K562 (cell line): ENCODE measurements around the gene SETD3. TPM values are rescaled to one million over a fixed set of nuclear protein-coding genes. Genes with fewer than 3 reads are reported as not detected.
A peak's percentile ranks its signal among the peaks of the same experiment; 100 is the strongest.

ENCODE experiments used
- ATF6 ChIP-seq: sonication (generic); formaldehyde crosslinking; IDR thresholded peaks from 2 replicates; pipeline ENCODE4 v1.4.0; 2020; ENCODE audit warnings: mild to moderate bottlenecking, missing genetic modification reagents
- CBX5 ChIP-seq: IDR thresholded peaks from 2 replicates; pipeline ENCODE4 v1.6.1; 2014; ENCODE audit warnings: low read depth, borderline replicate concordance
- CBX8 ChIP-seq: fragments of 200-600 bp; sonication (generic); IDR thresholded peaks from 2 replicates; pipeline ENCODE4 v1.6.1; 2012; ENCODE audit warnings: borderline replicate concordance, mixed run types, low read depth, mild to moderate bottlenecking, moderate library complexity, mixed read lengths, low read length, control low read depth, inconsistent platforms; ENCODE audit not compliant: poor library complexity, severe bottlenecking; ENCODE audit errors: extremely low read depth
- ESRRA ChIP-seq: fragments of 450-650 bp; IDR thresholded peaks from 2 replicates; pipeline ENCODE4 v1.6.1; 2014; ENCODE audit warnings: low read depth, mild to moderate bottlenecking, moderate library complexity, borderline replicate concordance
- FOXJ3 ChIP-seq: sonication (generic); formaldehyde crosslinking; IDR thresholded peaks from 2 replicates; pipeline ENCODE4 v1.4.0; 2020; ENCODE audit warnings: mild to moderate bottlenecking, missing genetic modification reagents
- KDM1A ChIP-seq, 2 experiments: fragments of 450-650 bp; IDR thresholded peaks; 2 replicates each; pipeline ENCODE4 v1.6.1; 2016; ENCODE audit warnings: mild to moderate bottlenecking in 2 of 2
- MIER1 ChIP-seq: fragments of 450-650 bp; IDR thresholded peaks from 2 replicates; pipeline ENCODE4 v1.6.1; 2016; ENCODE audit warnings: antibody characterized with exemption, mild to moderate bottlenecking, low read depth
- MTA3 ChIP-seq: fragments of 450-650 bp; formaldehyde crosslinking; IDR thresholded peaks from 2 replicates; pipeline ENCODE4 v1.6.1; 2017; ENCODE audit warnings: mild to moderate bottlenecking, borderline replicate concordance
- NCOA4 ChIP-seq: fragments of 450-650 bp; IDR thresholded peaks from 2 replicates; pipeline ENCODE4 v1.6.1; 2018; ENCODE audit warnings: mild to moderate bottlenecking; ENCODE audit not compliant: partially characterized antibody
- PHF8 ChIP-seq: fragments of 200-600 bp; sonication (generic); IDR thresholded peaks from 2 replicates; pipeline ENCODE4 v1.6.1; 2012; ENCODE audit warnings: mixed run types, mild to moderate bottlenecking, inconsistent platforms, low read length, moderate library complexity, borderline replicate concordance
- PTRF ChIP-seq: fragments of 450-650 bp; IDR thresholded peaks from 2 replicates; pipeline ENCODE4 v1.6.1; 2016; ENCODE audit warnings: mild to moderate bottlenecking, missing genetic modification characterization, missing compliant biosample characterization
- RCOR1 ChIP-seq, 2 experiments: IDR thresholded peaks; 2 replicates each; pipeline ENCODE4 v1.6.1; 2012; ENCODE audit warnings: low read depth in 2 of 2, low read length in 2 of 2, borderline replicate concordance in 1 of 2, improper control_type of control experiment in 1 of 2
- RREB1 ChIP-seq: fragments of 250-450 bp; sonication (Bioruptor Pico); IDR thresholded peaks from 2 replicates; pipeline ENCODE4 v1.4.0; 2020
- TAF1 ChIP-seq: IDR thresholded peaks from 2 replicates; pipeline ENCODE4 v1.6.1; 2011; ENCODE audit warnings: mild to moderate bottlenecking, low read length, moderate library complexity; ENCODE audit not compliant: insufficient read depth, control insufficient read depth, severe bottlenecking; ENCODE audit errors: extremely low read depth
- TAL1 ChIP-seq: fragments of 450-650 bp; IDR thresholded peaks from 2 replicates; pipeline ENCODE4 v1.6.1; 2016; ENCODE audit warnings: mild to moderate bottlenecking
- TRIM24 ChIP-seq, 2 experiments: fragments of 450-650 bp; IDR thresholded peaks; 2 replicates each; pipeline ENCODE4 v1.6.1; 2016
- XRCC4 ChIP-seq: IDR thresholded peaks from one replicate; pipeline ENCODE4 v1.6.1; 2011; ENCODE audit not compliant: insufficient read depth, insufficient read length; ENCODE audit errors: extremely low read depth
- ZNF24 ChIP-seq: fragments of 450-650 bp; IDR thresholded peaks from 2 replicates; pipeline ENCODE4 v1.6.1; 2016
- ZNF311 ChIP-seq: fragments of 250-450 bp; sonication (Bioruptor Pico); IDR thresholded peaks from 2 replicates; pipeline ENCODE4 v1.4.0; 2020; ENCODE audit warnings: mild to moderate bottlenecking, moderate library complexity
- ZNF395 ChIP-seq: fragments of 200-800 bp; sonication (Bioruptor generic); IDR thresholded peaks from 2 replicates; pipeline ENCODE4 v1.6.1; 2017; ENCODE audit warnings: missing genetic modification characterization, missing compliant biosample characterization
- ZNF589 ChIP-seq: fragments of 200-800 bp; sonication (Bioruptor generic); IDR thresholded peaks from 2 replicates; pipeline ENCODE4 v1.6.1; 2016; ENCODE audit warnings: low read depth, missing genetic modification characterization, missing compliant biosample characterization
- polyA plus RNA-seq, 8 experiments: library from polyadenylated mRNA; depleted of rRNA in 4 of 8; stranded (reverse) in 5 of 8; unstranded in 3 of 8; fragments of >200 nt; fragmentation: Nextera tagmentation in 2 of 8; fragmentation: Illumina TruSeq in 1 of 8; extraction: Ambion mirVana in 2 of 8; extraction: Trizol in 1 of 8; gene quantifications; 2 replicates each; pipeline versions ENCODE4 v1.2.1 to v1.2.3, GENCODE V29; 2011 to 2014; ENCODE audit warnings: inconsistent platforms in 1 of 8, missing spikeins in 1 of 8
- total RNA-seq, 7 experiments: library from RNA; depleted of rRNA in 6 of 7; stranded (reverse); fragments of >200 nt in 6 of 7; fragmentation: Illumina TruSeq in 2 of 7; extraction: Trizol in 2 of 7; gene quantifications; 2 replicates each; pipeline versions ENCODE4 v1.2.1 to v1.2.3, GENCODE V29; 2011 to 2021; ENCODE audit warnings: low replicate concordance in 1 of 7

SETD3 gene
- total and polyA plus RNA-seq, 9 of the 15 experiments (the other 6 are each of a cell fraction or from before 2014, with no cell fraction given) = 8.5 to 35.9 (median 26.5) TPM

- TF ChIP-seq XRCC4 = no peak
- TF ChIP-seq TAL1 = 0 out of 2 replicates have a peak, but pooled peaks have one; percentile 24
- TF ChIP-seq CBX5 = no peak
- no peak for TF ChIP-seq CBX8
- no peak for TF ChIP-seq PTRF
- no peak for TF ChIP-seq RREB1 (CRISPR knock-in tag)
- no peak for TF ChIP-seq ZNF395 (CRISPR knock-in tag)
- TF ChIP-seq FOXJ3 (CRISPR knock-in tag) = no peak
- TF ChIP-seq KDM1A (IDR thresholded peaks at IDR 0.05) = peak; percentile 36 to 52; a peak in 1 of 4 replicates
- TF ChIP-seq TRIM24 (IDR thresholded peaks at IDR 0.05) = 0 out of 4 replicates have a peak, but pooled peaks of 1 of the 2 experiments have one; percentile 8
- no peak for TF ChIP-seq ZNF311 (CRISPR knock-in tag)
- TF ChIP-seq NCOA4 = no peak
- TF ChIP-seq MTA3 = no peak
- peak in 1 of 2 experiments; percentile 50; a peak in 1 of 4 replicates for TF ChIP-seq RCOR1 (IDR thresholded peaks at IDR 0.05; ENCODE audit: borderline replicate concordance in 1 of 2, low read depth in 2 of 2, low read length in 2 of 2)
- TF ChIP-seq ZNF589 (CRISPR knock-in tag) = no peak
- peak; percentile 97 for TF ChIP-seq ESRRA
- TF ChIP-seq ZNF24 = peak; percentile 83
- TF ChIP-seq ATF6 (CRISPR knock-in tag) = no peak
- TF ChIP-seq MIER1 = no peak
- no peak for TF ChIP-seq PHF8
- no peak for TF ChIP-seq TAF1
These were observed 60.8 kb downstream of the SETD3 start (continued) for GRCh38 chr14:99419905-99420304.
